Measurements from ENCODE around the gene BMAL1.

Gene BMAL1

GRCh38 chr11:13262096-13262495 lies 15.5 kb upstream of the BMAL1 start:
- no peak for DNase-seq
- H3K9ac ChIP-seq (ENCODE audit: low read length) = no peak overlapping the region
- no peak overlapping the region for H3K4ac ChIP-seq (ENCODE audit: low read depth, low read length)
- no peaks in the 10 kb centered on the region for H3K27me3 ChIP-seq (ENCODE audit: insufficient read depth, low read length, poor library complexity)
- H3K18ac ChIP-seq (ENCODE audit: low read length) = no peak overlapping the region
- H4K5ac ChIP-seq (ENCODE audit: low read length) = no peak overlapping the region
- no peak overlapping the region for H3K4me2 ChIP-seq (ENCODE audit: low read length)
- H3K79me1 ChIP-seq (ENCODE audit: low read length) = no peaks in the 10 kb centered on the region
- WGBS (ENCODE audit: extremely low coverage, insufficient coverage, low lambda C conversion rate) = no CpG with 5 or more reads among the region's 3 CpGs
- no peak overlapping the region for H2BK5ac ChIP-seq (ENCODE audit: low read length)
- no peak overlapping the region for H2BK120ac ChIP-seq (ENCODE audit: low read depth, low read length)
- no peaks in the 10 kb centered on the region for H3K36me3 ChIP-seq (ENCODE audit: control insufficient read depth, insufficient read depth, low read length)
- no peak overlapping the region for H3K27ac ChIP-seq (ENCODE audit: low read depth, low read length)
- no peak overlapping the region for H3K23ac ChIP-seq (ENCODE audit: low read length)
- no peak overlapping the region for H2AK5ac ChIP-seq (ENCODE audit: low read length)
- H3K56ac ChIP-seq (ENCODE audit: low read length) = no peak overlapping the region
- H3K4me3 ChIP-seq (ENCODE audit: low read length) = no peak overlapping the region
- no peaks in the 10 kb centered on the region for H3K79me2 ChIP-seq (ENCODE audit: control insufficient read depth, insufficient read depth, low read length)
- no peaks in the 10 kb centered on the region for H3K4me1 ChIP-seq (ENCODE audit: control insufficient read depth, low read depth, low read length)
- no peak overlapping the region for H2BK15ac ChIP-seq (replicated peaks; ENCODE audit: low read depth)
- no peak overlapping the region for H4K8ac ChIP-seq (ENCODE audit: low read depth, low read length)

GRCh38 chr11:13268791-13269190 lies 8.8 kb upstream of the BMAL1 start:
- Histone ChIP-seq H3K36me3 (ENCODE audit: control insufficient read depth, insufficient read depth, low read length) (no peaks in the 10 kb centered on the region), H3K4me2 (ENCODE audit: low read length) (no peak overlapping the region), H3K4ac (ENCODE audit: low read depth, low read length) (no peak overlapping the region), H2BK5ac (ENCODE audit: low read length) (no peak overlapping the region), H3K79me2 (ENCODE audit: control insufficient read depth, insufficient read depth, low read length) (no peaks in the 10 kb centered on the region), H3K9ac (ENCODE audit: low read length) (no peak overlapping the region), H4K8ac (ENCODE audit: low read depth, low read length) (no peak overlapping the region), H3K27ac (ENCODE audit: low read depth, low read length) (no peak overlapping the region), H2AK5ac (ENCODE audit: low read length) (no peak overlapping the region), H3K79me1 (ENCODE audit: low read length) (no peaks in the 10 kb centered on the region), H3K56ac (ENCODE audit: low read length) (no peak overlapping the region), H3K23ac (ENCODE audit: low read length) (no peak overlapping the region), H2BK15ac (replicated peaks; ENCODE audit: low read depth) (no peak overlapping the region), H3K4me1 (ENCODE audit: control insufficient read depth, low read depth, low read length) (no peaks in the 10 kb centered on the region), H2BK120ac (ENCODE audit: low read depth, low read length) (no peak overlapping the region), H4K5ac (ENCODE audit: low read length) (no peak overlapping the region), H3K4me3 (ENCODE audit: low read length) (no peak overlapping the region), H3K27me3 (ENCODE audit: insufficient read depth, low read length, poor library complexity) (no peaks in the 10 kb centered on the region), H3K18ac (ENCODE audit: low read length) (no peak overlapping the region)
- no peak for DNase-seq

DNA sequence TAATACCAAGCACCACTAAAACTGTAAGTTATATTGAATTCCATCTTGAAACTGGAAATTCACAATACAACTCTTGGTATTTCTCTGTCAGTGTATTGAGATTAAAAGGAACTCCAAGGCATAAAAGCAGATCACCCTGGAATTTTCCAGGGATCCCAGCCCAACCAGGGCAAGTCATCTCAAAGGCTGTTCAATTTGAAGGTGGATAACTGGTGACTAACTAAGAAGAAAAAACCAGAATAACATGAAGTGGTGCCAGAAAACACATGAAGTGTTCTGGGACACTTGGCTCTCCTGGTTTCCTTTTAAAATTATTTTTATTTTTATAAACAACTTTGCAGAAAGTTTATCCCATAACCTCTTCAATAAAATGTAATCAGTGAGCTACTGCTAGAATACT lies 7.8 kb upstream of the BMAL1 start:
- no peak overlapping the region for H3K23ac ChIP-seq (ENCODE audit: low read length)
- H3K18ac ChIP-seq (ENCODE audit: low read length) = no peak overlapping the region
- H2AK5ac ChIP-seq (ENCODE audit: low read length) = no peak overlapping the region
- no peaks in the 10 kb centered on the region for H3K79me2 ChIP-seq (ENCODE audit: control insufficient read depth, insufficient read depth, low read length)
- DNase-seq = no peak
- no peak overlapping the region for H4K8ac ChIP-seq (ENCODE audit: low read depth, low read length)
- no peaks in the 10 kb centered on the region for H3K79me1 ChIP-seq (ENCODE audit: low read length)
- no peak overlapping the region for H2BK5ac ChIP-seq (ENCODE audit: low read length)
- H3K9ac ChIP-seq (ENCODE audit: low read length) = no peak overlapping the region
- no peak overlapping the region for H3K4me3 ChIP-seq (ENCODE audit: low read length)
- no peak overlapping the region for H3K4me2 ChIP-seq (ENCODE audit: low read length)
- H3K4ac ChIP-seq (ENCODE audit: low read depth, low read length) = no peak overlapping the region
- H2BK120ac ChIP-seq (ENCODE audit: low read depth, low read length) = no peak overlapping the region
- H3K27me3 ChIP-seq (ENCODE audit: insufficient read depth, low read length, poor library complexity) = peaks cover 2% of the 10 kb centered on the region
- no peak overlapping the region for H3K56ac ChIP-seq (ENCODE audit: low read length)
- H2BK15ac ChIP-seq (replicated peaks; ENCODE audit: low read depth) = no peak overlapping the region
- no peaks in the 10 kb centered on the region for H3K4me1 ChIP-seq (ENCODE audit: control insufficient read depth, low read depth, low read length)
- H3K36me3 ChIP-seq (ENCODE audit: control insufficient read depth, insufficient read depth, low read length) = no peaks in the 10 kb centered on the region
- H3K27ac ChIP-seq (ENCODE audit: low read depth, low read length) = no peak overlapping the region
- no peak overlapping the region for H4K5ac ChIP-seq (ENCODE audit: low read length)

GRCh38 chr11:13271060-13271693 lies 6.4 kb upstream of the BMAL1 start:
- H4K5ac ChIP-seq (ENCODE audit: low read length) = no peak overlapping the region
- no peak for DNase-seq
- H3K79me1 ChIP-seq (ENCODE audit: low read length) = no peaks in the 10 kb centered on the region
- H3K27ac ChIP-seq (ENCODE audit: low read depth, low read length) = no peak overlapping the region
- no peak overlapping the region for H3K23ac ChIP-seq (ENCODE audit: low read length)
- no peak overlapping the region for H2BK5ac ChIP-seq (ENCODE audit: low read length)
- no peaks in the 10 kb centered on the region for H3K36me3 ChIP-seq (ENCODE audit: control insufficient read depth, insufficient read depth, low read length)
- H2BK120ac ChIP-seq (ENCODE audit: low read depth, low read length) = no peak overlapping the region
- H4K8ac ChIP-seq (ENCODE audit: low read depth, low read length) = no peak overlapping the region
- no peak overlapping the region for H2BK15ac ChIP-seq (replicated peaks; ENCODE audit: low read depth)
- no peaks in the 10 kb centered on the region for H3K4me1 ChIP-seq (ENCODE audit: control insufficient read depth, low read depth, low read length)
- H3K4me2 ChIP-seq (ENCODE audit: low read length) = no peak overlapping the region
- no peak overlapping the region for H3K18ac ChIP-seq (ENCODE audit: low read length)
- H3K79me2 ChIP-seq (ENCODE audit: control insufficient read depth, insufficient read depth, low read length) = no peaks in the 10 kb centered on the region
- H3K27me3 ChIP-seq (ENCODE audit: insufficient read depth, low read length, poor library complexity) = peaks cover 11% of the 10 kb centered on the region
- no peak overlapping the region for H3K56ac ChIP-seq (ENCODE audit: low read length)
- no peak overlapping the region for H2AK5ac ChIP-seq (ENCODE audit: low read length)
- WGBS (ENCODE audit: extremely low coverage, insufficient coverage, low lambda C conversion rate) = no CpG with 5 or more reads among the region's 1 CpG
- no peak overlapping the region for H3K4ac ChIP-seq (ENCODE audit: low read depth, low read length)
- H3K4me3 ChIP-seq (ENCODE audit: low read length) = no peak overlapping the region
- H3K9ac ChIP-seq (ENCODE audit: low read length) = no peak overlapping the region

GRCh38 chr11:13276454-13276831 lies 1.1 kb upstream of the BMAL1 start:
- H3K27ac ChIP-seq (ENCODE audit: low read depth, low read length) = no peak overlapping the region
- WGBS (ENCODE audit: extremely low coverage, insufficient coverage, low lambda C conversion rate) = no CpG with 5 or more reads among the region's 8 CpGs

More at GRCh38 chr11:13276454-13276831, 1.1 kb upstream of the BMAL1 start:
- no peaks in the 10 kb centered on the region for H3K79me2 ChIP-seq (ENCODE audit: control insufficient read depth, insufficient read depth, low read length)
- H3K4me2 ChIP-seq (ENCODE audit: low read length) = peak overlapping the region; percentile 94
- no peak overlapping the region for H4K8ac ChIP-seq (ENCODE audit: low read depth, low read length)
- H2AK5ac ChIP-seq (ENCODE audit: low read length) = no peak overlapping the region
- no peak overlapping the region for H2BK15ac ChIP-seq (replicated peaks; ENCODE audit: low read depth)
- no peak overlapping the region for H2BK5ac ChIP-seq (ENCODE audit: low read length)
- H2BK120ac ChIP-seq (ENCODE audit: low read depth, low read length) = no peak overlapping the region
- H3K4me1 ChIP-seq (ENCODE audit: control insufficient read depth, low read depth, low read length) = peaks cover 3% of the 10 kb centered on the region
- no peak overlapping the region for H3K18ac ChIP-seq (ENCODE audit: low read length)
- H4K5ac ChIP-seq (ENCODE audit: low read length) = no peak overlapping the region
- no peaks in the 10 kb centered on the region for H3K36me3 ChIP-seq (ENCODE audit: control insufficient read depth, insufficient read depth, low read length)
- peak overlapping the region; percentile 22 for H3K9ac ChIP-seq (ENCODE audit: low read length)
- H3K4ac ChIP-seq (ENCODE audit: low read depth, low read length) = no peak overlapping the region
- H3K56ac ChIP-seq (ENCODE audit: low read length) = no peak overlapping the region
- no peaks in the 10 kb centered on the region for H3K79me1 ChIP-seq (ENCODE audit: low read length)
- H3K23ac ChIP-seq (ENCODE audit: low read length) = no peak overlapping the region
- no peak for DNase-seq
- peaks cover 27% of the 10 kb centered on the region for H3K27me3 ChIP-seq (ENCODE audit: insufficient read depth, low read length, poor library complexity)
- H3K4me3 ChIP-seq (ENCODE audit: low read length) = no peak overlapping the region

Data from mesendoderm (in vitro differentiated cells).